CD8-positive, alpha-beta memory T cell (primary cell): ENCODE measurements around the gene NCCRP1. TPM values are rescaled to one million over a fixed set of nuclear protein-coding genes. Genes with fewer than 3 reads are reported as not detected.

Source experiments
- CTCF ChIA-PET: fragments of 350-600 bp; sonication (Branson Sonifier 250); formaldehyde crosslinking; loops from one replicate; lab custom pipeline; 2021; ENCODE audit warnings: antibody characterized with exemption; lab: Charles Lee
- POLR2A ChIA-PET: fragments of 350-600 bp; sonication (Branson Sonifier 250); formaldehyde crosslinking; loops from one replicate; lab custom pipeline; 2021; ENCODE audit warnings: antibody characterized with exemption; lab: Charles Lee
- DNase-seq, 5 donors: peaks; one replicate each; pipeline versions ENCODE4 v3.0.0 to v3.0.0-alpha.2; 2020 to 2022; ENCODE audit warnings: mixed read lengths in 1 of 5
- H3K27ac ChIP-seq: one replicate; pipeline ENCODE4 v1.7.0; 2013; ENCODE audit warnings: low read depth, mild to moderate bottlenecking, low read length, moderate library complexity
- H3K27me3 ChIP-seq: 2 replicates; pipeline ENCODE4 v1.7.0; 2013; ENCODE audit warnings: low read length, mild to moderate bottlenecking; ENCODE audit not compliant: insufficient read depth, poor library complexity, severe bottlenecking
- H3K36me3 ChIP-seq: 2 replicates; pipeline ENCODE4 v1.7.0; 2013; ENCODE audit warnings: mild to moderate bottlenecking, low read length, moderate library complexity; ENCODE audit not compliant: insufficient read depth
- H3K4me1 ChIP-seq: 2 replicates; pipeline ENCODE4 v1.7.0; 2013; ENCODE audit warnings: mild to moderate bottlenecking, low read length, moderate library complexity; ENCODE audit not compliant: insufficient read depth
- H3K4me3 ChIP-seq: 2 replicates; pipeline ENCODE4 v1.7.0; 2013; ENCODE audit warnings: mild to moderate bottlenecking, low read length
- H3K9me3 ChIP-seq: 2 replicates; pipeline ENCODE4 v1.7.0; 2013; ENCODE audit warnings: mild to moderate bottlenecking, low read length
- H3K27ac Mint-ChIP-seq, 8 donors: one replicate each; pipeline ENCODE4 v1.8.0; 2020 to 2021; ENCODE audit warnings: mixed read lengths in 8 of 8, mild to moderate bottlenecking in 6 of 8, inconsistent platforms in 3 of 8, moderate library complexity in 3 of 8
- H3K27me3 Mint-ChIP-seq, 2 donors: one replicate each; pipeline ENCODE4 v1.8.0; 2020 to 2021; ENCODE audit warnings: mixed read lengths in 2 of 2, mild to moderate bottlenecking in 1 of 2, moderate library complexity in 1 of 2
- H3K36me3 Mint-ChIP-seq, 3 donors: one replicate each; pipeline ENCODE4 v1.8.0; 2020 to 2021; ENCODE audit warnings: mixed read lengths in 3 of 3, inconsistent platforms in 1 of 3, mild to moderate bottlenecking in 1 of 3
- H3K4me1 Mint-ChIP-seq, 3 donors: one replicate each; pipeline ENCODE4 v1.8.0; 2020 to 2021; ENCODE audit warnings: mixed read lengths in 3 of 3, inconsistent platforms in 1 of 3, mild to moderate bottlenecking in 1 of 3
- H3K4me3 Mint-ChIP-seq, 7 donors: one replicate each; pipeline ENCODE4 v1.8.0; 2020 to 2021; ENCODE audit warnings: mixed read lengths in 7 of 7, mild to moderate bottlenecking in 6 of 7, moderate library complexity in 4 of 7, inconsistent platforms in 2 of 7
- H3K9me3 Mint-ChIP-seq, 5 donors: one replicate each; pipeline ENCODE4 v1.8.0; 2020 to 2022; ENCODE audit warnings: mixed read lengths in 5 of 5, mild to moderate bottlenecking in 3 of 5, moderate library complexity in 2 of 5, inconsistent platforms in 1 of 5
- polyA plus RNA-seq: library from polyadenylated mRNA; unstranded; fragments of 300-500 nt; fragmentation: Illumina TruSeq; gene quantifications from one replicate; pipeline ENCODE4 v1.2.3, GENCODE V29; 2021
- total RNA-seq, 2 experiments: library from RNA; stranded (reverse); gene quantifications; one replicate each; pipeline ENCODE4 v1.2.3, GENCODE V29; 2021

NCCRP1 gene
- total and polyA plus RNA-seq, 3 experiments from 2014 or later: not detected

DNA sequence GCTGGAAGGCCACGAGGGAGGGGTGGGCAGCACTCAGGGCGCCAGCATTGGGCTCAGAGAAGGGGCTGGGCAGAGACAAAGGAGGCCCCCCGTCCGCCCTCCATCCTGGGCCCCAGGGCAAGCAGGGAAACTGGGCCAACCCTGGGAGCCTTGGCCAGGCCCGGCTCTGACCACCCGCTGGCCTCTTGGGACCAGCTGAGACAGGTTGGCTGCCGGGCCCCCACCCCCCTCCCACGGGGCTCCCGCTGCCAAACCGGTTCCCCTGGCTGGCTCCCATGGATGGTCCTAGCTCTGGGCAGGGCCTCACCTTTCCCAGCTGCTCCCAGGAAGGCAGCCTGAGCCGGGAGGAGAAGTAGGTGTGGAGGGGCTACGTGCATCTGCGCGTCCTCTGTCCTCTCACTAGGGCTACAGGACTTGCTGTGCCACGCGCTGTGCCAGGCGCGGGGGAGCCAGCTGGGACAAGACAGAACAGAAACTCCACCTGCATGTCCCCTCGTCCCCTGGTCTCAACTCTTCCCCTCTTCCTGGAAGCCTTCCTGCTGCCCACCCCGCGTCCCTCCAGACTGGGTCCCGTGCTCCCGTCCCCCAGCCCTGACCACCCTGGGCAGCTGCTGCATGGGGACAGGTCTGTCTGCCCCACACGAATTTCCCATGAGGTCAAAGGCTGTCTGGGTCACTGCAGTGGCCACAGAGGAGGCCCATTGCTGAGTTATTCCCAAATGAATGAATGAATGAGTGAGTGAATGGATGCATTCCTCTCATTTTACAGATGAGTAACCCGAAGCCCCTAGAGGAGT, 29.1 kb upstream of the NCCRP1 start:
- peaks cover 1 to 3% (median 1%) of the 10 kb centered on the region in 3 donors for H3K4me1 Mint-ChIP-seq
- no peak overlapping the region for H3K27ac ChIP-seq
- peak overlapping the region in 1 of 8 donors; percentile 9 for H3K27ac Mint-ChIP-seq
- no peaks in the 10 kb centered on the region for H3K4me1 ChIP-seq
- no peak overlapping the region for H3K4me3 ChIP-seq
- H3K9me3 Mint-ChIP-seq: no peaks in the 10 kb centered on the region
- H3K36me3 Mint-ChIP-seq: peaks cover 0 to 32% (median 2%) of the 10 kb centered on the region in 3 donors
- CTCF ChIA-PET: no interaction called here
- no peaks in the 10 kb centered on the region for H3K36me3 ChIP-seq
- no peaks in the 10 kb centered on the region for H3K27me3 Mint-ChIP-seq
- POLR2A ChIA-PET: no interaction called here
- no peak overlapping the region for H3K4me3 Mint-ChIP-seq
- no peaks in the 10 kb centered on the region for H3K9me3 ChIP-seq
- no peaks in the 10 kb centered on the region for H3K27me3 ChIP-seq
- DNase-seq: no peak

DNA sequence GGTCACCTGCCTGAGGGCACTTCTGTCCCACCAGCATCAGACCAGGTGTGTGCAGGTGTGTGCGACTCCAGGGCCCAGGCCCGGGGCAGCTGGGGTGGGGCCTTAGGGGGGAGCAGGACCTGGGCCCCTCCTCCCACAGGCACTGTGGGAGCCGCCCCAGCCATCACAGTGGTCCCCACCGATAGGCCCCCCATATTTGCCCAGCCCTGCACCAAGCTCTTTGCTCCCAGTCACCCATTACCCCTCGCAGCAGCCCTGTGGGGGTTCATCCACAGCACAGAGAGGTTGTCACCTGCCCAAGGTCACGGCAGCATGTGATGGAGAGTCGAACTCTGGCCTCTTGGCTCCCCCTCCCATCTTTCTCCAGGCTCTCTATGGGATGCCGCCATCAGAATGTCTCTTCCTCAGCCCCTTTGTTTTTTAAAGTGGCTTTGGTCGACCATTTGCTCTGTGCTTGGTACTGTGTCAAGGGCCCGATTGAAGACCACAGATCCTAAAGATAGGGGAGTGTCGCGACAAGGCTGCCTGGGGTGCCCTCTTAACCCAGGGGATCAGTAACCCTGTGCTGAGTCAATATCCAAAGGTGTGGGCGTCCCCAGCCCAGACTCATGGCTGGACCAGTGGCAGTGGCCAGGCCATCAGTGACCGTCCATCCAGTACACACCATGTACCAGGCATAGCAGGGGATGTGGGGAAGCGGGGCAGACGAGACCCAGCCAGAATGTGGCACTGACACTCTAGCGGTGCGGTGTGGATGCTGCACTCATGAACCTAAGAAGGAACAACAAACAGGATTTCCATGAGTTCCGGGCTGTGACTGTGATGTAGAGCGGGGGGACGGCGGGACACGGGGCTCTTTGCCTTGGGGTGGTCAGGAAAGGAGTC, 28.3 kb upstream of the NCCRP1 start:
- no peaks in the 10 kb centered on the region for H3K36me3 ChIP-seq
- CTCF ChIA-PET: no interaction called here
- H3K4me1 ChIP-seq: no peaks in the 10 kb centered on the region
- Mint-ChIP-seq H3K4me1 (no peaks in the 10 kb centered on the region), H3K27me3 (no peaks in the 10 kb centered on the region), H3K4me3 (no peak overlapping the region), H3K36me3 (peaks cover 0 to 36% (median 2%) of the 10 kb centered on the region in 3 donors), H3K9me3 (no peaks in the 10 kb centered on the region), H3K27ac (peak overlapping the region in 2 of 8 donors; percentile 9 to 14)
- H3K9me3 ChIP-seq: no peaks in the 10 kb centered on the region
- H3K27me3 ChIP-seq: no peaks in the 10 kb centered on the region
- no peak overlapping the region for H3K4me3 ChIP-seq
- POLR2A ChIA-PET: no interaction called here
- DNase-seq: no peak
- H3K27ac ChIP-seq: no peak overlapping the region

DNA sequence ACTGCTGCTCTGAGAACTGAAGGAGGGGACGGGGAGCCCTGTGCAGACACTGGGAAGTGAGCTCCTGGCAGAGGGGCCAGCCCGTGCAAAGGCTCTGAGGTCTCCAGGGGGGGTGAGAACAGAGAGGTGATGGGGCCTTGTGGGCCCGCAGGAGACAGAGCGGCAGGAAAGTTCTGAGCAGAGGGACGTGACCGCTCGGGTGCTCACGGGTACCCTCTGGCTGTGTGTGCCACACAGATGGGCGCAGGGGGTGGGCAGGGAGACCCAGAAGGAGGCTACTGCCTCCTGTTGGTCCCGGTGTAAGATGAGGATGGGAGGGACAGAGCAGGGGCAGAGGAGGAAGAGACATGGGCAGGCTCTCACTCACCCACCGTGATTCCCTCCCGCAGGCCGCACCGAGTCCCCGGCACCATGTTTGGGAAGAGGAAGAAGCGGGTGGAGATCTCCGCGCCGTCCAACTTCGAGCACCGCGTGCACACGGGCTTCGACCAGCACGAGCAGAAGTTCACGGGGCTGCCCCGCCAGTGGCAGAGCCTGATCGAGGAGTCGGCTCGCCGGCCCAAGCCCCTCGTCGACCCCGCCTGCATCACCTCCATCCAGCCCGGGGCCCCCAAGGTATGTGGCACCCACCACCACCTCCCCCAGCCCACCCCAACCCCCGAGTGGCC, 27.5 kb upstream of the NCCRP1 start:
- Mint-ChIP-seq H3K9me3 (no peaks in the 10 kb centered on the region), H3K27me3 (no peaks in the 10 kb centered on the region), H3K36me3 (peaks cover 0 to 39% (median 2%) of the 10 kb centered on the region in 3 donors), H3K4me1 (no peaks in the 10 kb centered on the region), H3K27ac (peak overlapping the region in 1 of 8 donors; percentile 14), H3K4me3 (no peak overlapping the region)
- no peaks in the 10 kb centered on the region for H3K36me3 ChIP-seq
- no peaks in the 10 kb centered on the region for H3K4me1 ChIP-seq
- ChIA-PET CTCF (no interaction called here), POLR2A (no interaction called here)
- H3K27ac ChIP-seq: no peak overlapping the region
- no peaks in the 10 kb centered on the region for H3K9me3 ChIP-seq
- no peak overlapping the region for H3K4me3 ChIP-seq
- DNase-seq: no peak
- H3K27me3 ChIP-seq: no peaks in the 10 kb centered on the region

DNA sequence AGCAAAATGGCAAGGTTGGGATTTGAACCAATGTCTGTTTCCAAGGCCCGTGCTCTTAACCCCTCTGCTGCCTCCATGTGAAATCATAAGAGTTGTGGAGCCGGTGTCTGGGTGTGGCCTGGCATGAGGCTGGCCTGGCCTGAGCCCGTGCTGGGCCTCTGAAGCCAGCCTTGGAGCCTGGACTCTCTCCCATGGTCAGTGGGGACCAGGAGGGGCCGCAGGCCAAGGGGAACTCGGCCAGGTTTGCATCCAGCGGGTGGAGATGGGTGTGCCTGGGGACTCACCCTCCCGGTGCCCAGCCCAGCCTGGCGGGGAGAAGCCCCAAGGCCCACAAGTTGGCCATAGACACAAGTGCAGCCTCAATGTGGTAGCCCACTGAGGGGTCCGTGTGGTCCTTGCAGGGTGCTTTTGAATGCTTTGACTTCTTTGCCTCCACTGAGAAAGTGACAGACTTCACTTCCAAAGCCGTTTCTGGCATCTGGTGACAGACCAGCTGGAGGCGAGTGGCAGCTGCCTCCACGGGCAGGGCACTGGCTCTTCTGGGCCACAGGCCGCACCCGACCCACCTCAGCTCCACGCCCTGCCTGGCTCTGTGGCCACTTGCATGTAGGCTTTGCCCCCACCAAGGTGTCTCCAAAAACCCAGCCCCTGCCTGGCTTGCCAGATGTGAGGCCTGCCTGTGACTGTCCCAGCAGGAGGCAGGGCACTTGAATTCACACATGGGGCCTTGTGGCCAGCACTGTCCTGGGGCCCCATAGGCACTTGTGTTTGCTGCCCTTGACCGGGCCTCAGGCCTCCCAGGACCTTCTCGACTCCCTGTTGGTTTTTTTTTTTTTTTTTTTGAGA, 26.2 kb upstream of the NCCRP1 start:
- Histone ChIP-seq H3K36me3 (no peaks in the 10 kb centered on the region), H3K4me3 (no peak overlapping the region), H3K27ac (no peak overlapping the region), H3K9me3 (no peaks in the 10 kb centered on the region), H3K27me3 (no peaks in the 10 kb centered on the region), H3K4me1 (no peaks in the 10 kb centered on the region)
- ChIA-PET CTCF (no interaction called here), POLR2A (no interaction called here)
- H3K27me3 Mint-ChIP-seq: no peaks in the 10 kb centered on the region
- no peak overlapping the region for H3K27ac Mint-ChIP-seq
- H3K4me3 Mint-ChIP-seq: no peak overlapping the region
- peaks cover 0 to 46% (median 2%) of the 10 kb centered on the region in 3 donors for H3K36me3 Mint-ChIP-seq
- no peaks in the 10 kb centered on the region for H3K9me3 Mint-ChIP-seq
- DNase-seq: no peak
- no peaks in the 10 kb centered on the region for H3K4me1 Mint-ChIP-seq

DNA sequence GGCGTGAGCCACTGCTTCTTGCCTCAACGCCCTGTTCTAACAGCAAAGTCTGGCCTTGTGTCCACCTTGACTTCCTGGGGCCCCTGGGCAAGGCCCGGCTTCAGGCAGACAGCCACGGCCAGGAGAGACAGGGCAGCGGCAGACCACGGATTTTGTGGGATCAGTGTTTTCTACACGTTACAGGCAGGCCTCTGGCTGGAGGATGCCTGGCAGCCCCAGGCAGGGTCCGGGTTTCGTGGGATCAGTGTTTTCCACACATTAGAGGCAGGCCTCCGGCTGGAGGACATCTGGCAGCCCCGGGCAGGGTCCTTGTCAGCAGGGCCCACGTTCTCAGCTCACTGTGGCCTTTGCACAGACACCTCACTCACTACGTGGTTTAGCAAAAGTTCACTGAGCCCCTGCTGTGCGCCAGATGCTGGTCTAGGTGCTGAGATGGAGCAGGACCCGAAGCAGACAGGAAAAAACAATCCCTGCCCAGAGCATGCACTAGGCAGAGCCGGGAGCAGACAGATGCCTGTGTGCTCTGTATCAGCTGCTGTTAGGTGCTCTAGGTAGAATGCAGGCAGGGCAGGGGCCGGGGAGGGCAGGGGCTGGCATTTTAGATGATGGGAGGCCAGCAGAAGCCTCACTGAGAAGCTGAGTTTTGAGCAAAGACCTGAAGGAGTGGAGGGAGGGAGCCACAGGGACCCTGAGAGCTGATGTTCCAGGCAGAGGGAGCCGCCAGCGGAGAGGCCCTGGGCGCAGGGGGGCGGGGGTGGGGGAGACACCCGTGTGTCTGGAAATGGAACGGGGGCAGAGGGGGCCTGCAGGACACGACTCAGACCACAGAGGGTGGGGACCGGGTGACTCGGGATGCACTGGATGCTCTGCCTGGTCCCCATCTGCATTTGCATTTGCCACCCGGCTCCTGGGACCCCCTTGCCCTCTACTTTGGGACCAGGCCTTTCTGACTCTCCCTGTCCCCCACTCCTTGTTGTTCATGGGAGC, 25.0 kb upstream of the NCCRP1 start:
- POLR2A ChIA-PET: no interaction called here
- DNase-seq: no peak
- no peaks in the 10 kb centered on the region for H3K27me3 ChIP-seq
- H3K9me3 ChIP-seq: no peaks in the 10 kb centered on the region
- Mint-ChIP-seq H3K4me1 (no peaks in the 10 kb centered on the region), H3K36me3 (peaks cover 0 to 55% (median 4%) of the 10 kb centered on the region in 3 donors), H3K4me3 (no peak overlapping the region), H3K9me3 (no peaks in the 10 kb centered on the region), H3K27me3 (no peaks in the 10 kb centered on the region), H3K27ac (peak overlapping the region in 1 of 8 donors; percentile 50)
- no peaks in the 10 kb centered on the region for H3K4me1 ChIP-seq
- H3K27ac ChIP-seq: no peak overlapping the region
- CTCF ChIA-PET: interaction anchor here (0.6 kb wide), 1 partner anchor 200 kb away, joined by 3 read pairs; no protein-coding TSS in a partner anchor
- H3K4me3 ChIP-seq: no peak overlapping the region
- no peaks in the 10 kb centered on the region for H3K36me3 ChIP-seq

DNA sequence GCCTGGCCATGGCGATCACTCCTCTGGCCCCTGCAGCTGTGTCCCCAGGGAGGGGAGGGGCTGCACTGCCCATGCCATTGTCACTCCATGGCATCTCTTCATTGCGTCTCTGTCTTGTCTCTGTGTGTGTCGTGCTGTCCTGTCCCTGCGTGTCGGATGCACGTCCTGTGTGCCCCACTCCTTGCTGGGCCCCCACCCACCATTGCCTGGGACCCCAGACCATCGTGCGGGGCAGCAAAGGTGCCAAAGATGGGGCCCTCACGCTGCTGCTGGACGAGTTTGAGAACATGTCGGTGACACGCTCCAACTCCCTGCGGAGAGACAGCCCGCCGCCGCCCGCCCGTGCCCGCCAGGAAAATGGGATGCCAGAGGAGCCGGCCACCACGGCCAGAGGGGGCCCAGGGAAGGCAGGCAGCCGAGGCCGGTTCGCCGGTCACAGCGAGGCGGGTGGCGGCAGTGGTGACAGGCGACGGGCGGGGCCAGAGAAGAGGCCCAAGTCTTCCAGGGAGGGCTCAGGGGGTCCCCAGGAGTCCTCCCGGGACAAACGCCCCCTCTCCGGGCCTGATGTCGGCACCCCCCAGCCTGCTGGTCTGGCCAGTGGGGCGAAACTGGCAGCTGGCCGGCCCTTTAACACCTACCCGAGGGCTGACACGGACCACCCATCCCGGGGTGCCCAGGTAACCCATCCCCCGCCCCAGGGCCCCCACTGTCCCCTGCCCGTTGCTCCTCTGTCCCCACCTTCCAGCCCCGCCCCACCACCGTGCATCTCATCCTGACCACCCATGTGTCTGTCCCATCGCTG, 23.9 kb upstream of the NCCRP1 start:
- H3K4me3 Mint-ChIP-seq: no peak overlapping the region
- ChIA-PET POLR2A (no interaction called here), CTCF (no interaction called here)
- no peak for DNase-seq
- H3K27ac ChIP-seq: no peak overlapping the region
- no peak overlapping the region for H3K4me3 ChIP-seq
- peak overlapping the region in 2 of 8 donors; percentile 32 to 91 for H3K27ac Mint-ChIP-seq
- H3K27me3 Mint-ChIP-seq: no peaks in the 10 kb centered on the region
- no peaks in the 10 kb centered on the region for H3K27me3 ChIP-seq
- H3K9me3 ChIP-seq: no peaks in the 10 kb centered on the region
- peaks cover 0 to 64% (median 4%) of the 10 kb centered on the region in 3 donors for H3K36me3 Mint-ChIP-seq
- no peaks in the 10 kb centered on the region for H3K4me1 ChIP-seq
- no peaks in the 10 kb centered on the region for H3K4me1 Mint-ChIP-seq
- no peaks in the 10 kb centered on the region for H3K9me3 Mint-ChIP-seq
- H3K36me3 ChIP-seq: no peaks in the 10 kb centered on the region
